HFFc6 (cell line): ENCODE data around the gene NPAS3. TPM values are rescaled to one million over a fixed set of nuclear protein-coding genes. Genes with fewer than 3 reads are reported as not detected.

ENCODE experiments used
- DNase-seq: peaks from one replicate; pipeline ENCODE4 v3.0.0-alpha.2; 2018
- H3K27ac Mint-ChIP-seq: 2 replicates; pipeline ENCODE4 v1.8.0; 2020; ENCODE audit warnings: mild to moderate bottlenecking, mixed read lengths
- H3K27me3 Mint-ChIP-seq: 2 replicates; pipeline ENCODE4 v1.8.0; 2021; ENCODE audit warnings: mild to moderate bottlenecking, moderate library complexity, mixed read lengths; ENCODE audit not compliant: insufficient read depth
- H3K36me3 Mint-ChIP-seq: 2 replicates; pipeline ENCODE4 v1.8.0; 2021; ENCODE audit warnings: low read depth, mixed read lengths
- H3K4me1 Mint-ChIP-seq: 2 replicates; pipeline ENCODE4 v1.8.0; 2020; ENCODE audit warnings: low read depth, mixed read lengths
- H3K4me3 Mint-ChIP-seq: 2 replicates; pipeline ENCODE4 v1.8.0; 2020; ENCODE audit warnings: mild to moderate bottlenecking, moderate library complexity, mixed read lengths
- H3K9me3 Mint-ChIP-seq: 2 replicates; pipeline ENCODE4 v1.8.0; 2020; ENCODE audit warnings: mild to moderate bottlenecking, mixed read lengths
- CTCF ChIP-seq: fragments of 200-600 bp; sonication (generic); IDR thresholded peaks from 2 replicates; pipeline ENCODE4 v1.5.0; 2021; ENCODE audit warnings: antibody characterized with exemption, mild to moderate bottlenecking
- total RNA-seq, 6 experiments: library from RNA; stranded (reverse); fragmentation: NEBNext Ultra II Directional; extraction: Animal tissue kit (Norgen Biotek cat#: 25700); gene quantifications; 2 replicates in 1 of 6; 3 replicates in 5 of 6; pipeline ENCODE4 v1.2.3, GENCODE V29; 2021

The NPAS3 gene
- total RNA-seq, 6 experiments from 2014 or later, result not detected

- H3K9me3 Mint-ChIP-seq, result no peaks in the 10 kb centered on the region; the same call in 1 of the 2 replicates
- no peaks in the 10 kb centered on the region; the same call in 1 of the 2 replicates for H3K4me1 Mint-ChIP-seq
- no peak for TF ChIP-seq CTCF
- peaks cover 2% of the 10 kb centered on the region for H3K27me3 Mint-ChIP-seq
- H3K27ac Mint-ChIP-seq, result no peak overlapping the region
- no peaks in the 10 kb centered on the region for H3K36me3 Mint-ChIP-seq
- no peak overlapping the region for H3K4me3 Mint-ChIP-seq
- DNase-seq, result no peak
Measured at GRCh38 chr14:33515441-33515840, 576.8 kb downstream of the NPAS3 start.

- no peak for TF ChIP-seq CTCF
- Mint-ChIP-seq H3K27ac (no peak overlapping the region), H3K4me1 (no peaks in the 10 kb centered on the region; the same call in 1 of the 2 replicates), H3K9me3 (no peaks in the 10 kb centered on the region; the same call in 1 of the 2 replicates), H3K27me3 (peaks cover 2% of the 10 kb centered on the region), H3K36me3 (no peaks in the 10 kb centered on the region), H3K4me3 (no peak overlapping the region)
- no peak for DNase-seq
Measured at GRCh38 chr14:33515899-33516298, 577.2 kb downstream of the NPAS3 start.

GRCh38 chr14:33516898-33517436 lies 578.3 kb downstream of the NPAS3 start:
- H3K4me1 Mint-ChIP-seq, result no peaks in the 10 kb centered on the region; the same call in 1 of the 2 replicates
- H3K27ac Mint-ChIP-seq, result no peak overlapping the region
- no peak for TF ChIP-seq CTCF
- no peaks in the 10 kb centered on the region for H3K36me3 Mint-ChIP-seq
- no peaks in the 10 kb centered on the region; the same call in 1 of the 2 replicates for H3K9me3 Mint-ChIP-seq
- DNase-seq, result no peak
- no peak overlapping the region for H3K4me3 Mint-ChIP-seq
- H3K27me3 Mint-ChIP-seq, result peaks cover 2% of the 10 kb centered on the region; the same call in 1 of the 2 replicates

- H3K36me3 Mint-ChIP-seq, result no peaks in the 10 kb centered on the region
- no peak for DNase-seq
- H3K27me3 Mint-ChIP-seq, result no peaks in the 10 kb centered on the region
- no peak for TF ChIP-seq CTCF
- no peak overlapping the region for H3K4me3 Mint-ChIP-seq
- H3K4me1 Mint-ChIP-seq, result peaks cover 11% of the 10 kb centered on the region; the same call in 1 of the 2 replicates
- no peaks in the 10 kb centered on the region; the same call in 1 of the 2 replicates for H3K9me3 Mint-ChIP-seq
- H3K27ac Mint-ChIP-seq, result no peak overlapping the region
Measured at GRCh38 chr14:33521192-33521591, 582.5 kb downstream of the NPAS3 start.

GRCh38 chr14:33524244-33524643 lies 585.6 kb downstream of the NPAS3 start:
- H3K9me3 Mint-ChIP-seq, result peaks cover 6% of the 10 kb centered on the region; the same call in 1 of the 2 replicates
- peaks cover 11% of the 10 kb centered on the region; the same call in 1 of the 2 replicates for H3K4me1 Mint-ChIP-seq
- no peak for DNase-seq
- H3K4me3 Mint-ChIP-seq, result no peak overlapping the region
- no peaks in the 10 kb centered on the region for H3K36me3 Mint-ChIP-seq
- H3K27me3 Mint-ChIP-seq, result no peaks in the 10 kb centered on the region; the same call in 1 of the 2 replicates
- no peak overlapping the region for H3K27ac Mint-ChIP-seq
- no peak for TF ChIP-seq CTCF
